GM12892 (cell line): ENCODE results near the gene FAM222B.

Source experiments
- POLR2A ChIP-seq: IDR thresholded peaks from 2 replicates; pipeline ENCODE4 v1.6.1; 2011; ENCODE audit warnings: low read depth, low read length, control low read depth
- POLR2AphosphoS5 ChIP-seq: IDR thresholded peaks from 2 replicates; pipeline ENCODE4 v1.6.1; 2011; ENCODE audit warnings: low read depth, low read length, control low read depth
- TAF1 ChIP-seq: IDR thresholded peaks from 2 replicates; pipeline ENCODE4 v1.6.1; 2011; ENCODE audit warnings: low read depth, mild to moderate bottlenecking, control low read depth, low read length, borderline replicate concordance

DNA sequence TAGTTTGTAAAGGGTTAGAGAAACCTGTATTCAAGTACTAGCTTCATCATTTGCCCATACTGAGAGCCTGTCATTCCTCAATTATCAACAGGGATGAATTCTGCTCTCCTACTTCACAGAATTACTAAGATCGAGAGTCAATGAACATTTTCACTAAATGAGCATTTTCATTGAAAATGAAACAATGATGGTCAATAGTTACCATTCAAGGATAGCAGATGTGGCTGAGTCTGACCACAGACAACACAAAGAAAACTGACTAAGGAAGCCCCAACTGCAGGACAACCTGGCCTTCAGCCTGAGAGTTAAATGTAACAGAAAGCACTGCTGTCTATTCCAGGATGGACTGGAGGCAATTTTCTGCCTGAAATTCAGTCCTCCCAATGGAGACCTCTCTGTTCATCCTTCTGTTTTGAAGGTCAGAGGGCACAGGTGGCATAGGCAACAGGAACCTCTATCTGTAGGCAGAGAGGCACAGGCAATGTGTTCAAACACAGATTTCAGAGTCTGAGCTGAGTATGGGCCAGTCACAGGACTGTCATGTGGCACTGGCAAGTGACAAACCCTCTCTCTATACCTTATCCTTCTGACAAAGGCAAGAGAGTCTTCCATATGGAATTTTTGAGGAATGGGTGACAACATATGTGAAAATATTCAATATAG lies 79.3 kb downstream of the FAM222B start:
- TF ChIP-seq POLR2AphosphoS5 = no peak
- TF ChIP-seq POLR2A = no peak
- no peak for TF ChIP-seq TAF1
